ENCODE data around the gene GALNT5. TPM values are rescaled to one million over a fixed set of nuclear protein-coding genes. Genes with fewer than 3 reads are reported as not detected.

Gene GALNT5
- polyA plus RNA-seq, 4 donors = 0.36 to 0.58 (median 0.52) TPM

DNA sequence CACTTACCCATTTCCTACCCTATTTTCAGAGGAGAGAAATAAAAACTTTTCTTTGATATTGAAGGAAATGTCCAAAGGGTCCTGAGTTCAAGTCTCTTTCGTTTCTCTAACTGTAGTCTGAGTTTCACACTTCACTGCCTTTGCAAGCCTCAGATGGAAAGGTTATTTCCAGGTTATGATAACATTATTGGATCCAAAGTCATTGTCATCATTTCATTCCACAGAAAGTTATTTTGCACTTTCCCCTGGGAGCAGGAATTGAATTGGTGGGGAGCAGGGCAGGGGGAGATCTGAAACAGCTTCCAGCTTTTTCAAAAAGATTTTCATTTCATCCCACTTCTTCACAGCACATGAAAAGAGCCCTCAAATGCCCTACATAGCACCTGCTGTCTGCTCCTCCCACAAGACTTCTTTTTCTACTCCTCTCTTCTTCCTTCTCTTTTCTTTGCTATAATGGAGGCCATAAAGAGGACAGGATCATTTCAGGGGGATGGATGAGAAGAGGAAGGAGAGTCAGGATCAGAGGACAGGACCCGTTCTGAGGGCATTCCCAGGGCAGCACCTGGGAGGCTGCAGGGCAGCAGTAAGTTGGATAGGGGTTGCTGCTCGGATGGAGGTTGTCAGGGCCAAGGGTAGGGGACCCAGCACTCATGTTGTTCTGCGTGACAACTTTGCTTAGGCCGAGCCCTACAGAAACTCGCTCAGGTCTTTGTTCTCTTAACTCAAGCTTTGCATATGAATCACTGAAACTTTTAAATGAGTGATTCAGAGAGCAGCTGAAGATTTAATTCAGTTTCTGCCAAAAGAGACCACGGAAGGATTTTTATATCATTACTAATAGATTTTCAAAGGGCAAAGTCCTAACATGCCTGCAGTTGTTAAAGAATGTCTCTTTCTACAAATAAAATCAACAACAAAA lies 11.4 kb upstream of the GALNT5 start:
- DNase-seq (ENCODE audit: low read depth in 4 of 4, low spot score in 3 of 4) = no peak

DNA sequence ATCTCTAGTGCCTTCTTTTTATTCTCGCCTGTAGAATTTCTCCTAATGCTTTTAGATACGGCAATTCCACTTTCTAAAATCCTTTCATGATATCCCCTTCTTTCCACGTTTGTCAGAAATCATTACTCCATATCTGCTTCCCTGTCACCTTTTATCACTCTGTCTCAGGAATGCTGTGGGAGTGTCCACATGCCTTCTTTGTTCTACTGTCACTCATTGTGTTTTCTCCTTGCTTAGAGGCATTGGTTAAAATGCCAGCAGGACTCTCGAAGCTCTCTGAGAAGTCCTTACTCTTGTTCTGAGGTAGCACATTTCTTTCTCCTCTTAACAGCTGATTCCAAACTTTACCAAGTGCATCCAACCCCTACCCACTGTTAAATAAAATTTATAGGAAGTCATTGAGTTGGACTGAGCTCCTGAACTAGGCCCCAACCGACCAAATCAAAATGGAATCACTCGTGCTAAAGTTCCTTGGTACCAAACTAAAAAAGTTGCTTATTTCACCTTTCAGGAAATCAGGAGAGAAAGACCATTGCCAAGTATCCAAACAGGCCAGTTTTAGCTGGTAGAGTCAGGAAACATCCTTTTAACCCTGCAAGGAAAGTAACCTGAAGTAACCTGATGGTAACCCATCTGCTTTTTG lies 10.6 kb upstream of the GALNT5 start:
- DNase-seq (ENCODE audit: low read depth in 4 of 4, low spot score in 3 of 4) = no peak

DNA sequence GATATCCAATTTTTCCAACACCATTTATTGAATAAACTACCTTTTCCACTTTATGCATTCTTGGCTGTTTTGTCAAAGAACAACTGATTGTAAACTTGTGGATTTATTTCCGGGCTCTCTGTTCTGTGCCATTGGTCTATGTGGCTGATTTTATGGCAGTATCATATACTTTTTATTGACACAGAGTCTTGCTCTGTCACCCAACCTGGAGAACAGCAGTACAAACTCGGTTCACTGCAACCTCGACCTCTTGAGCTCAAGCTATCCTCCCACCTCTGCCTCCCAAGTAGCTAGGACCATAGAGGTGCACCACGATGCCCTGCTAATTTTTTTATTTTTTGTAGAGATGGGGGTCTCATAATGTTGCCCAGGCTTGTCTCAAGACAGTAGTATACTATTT lies 6.7 kb upstream of the GALNT5 start:
- DNase-seq (ENCODE audit: low read depth in 4 of 4, low spot score in 3 of 4) = no peak

DNA sequence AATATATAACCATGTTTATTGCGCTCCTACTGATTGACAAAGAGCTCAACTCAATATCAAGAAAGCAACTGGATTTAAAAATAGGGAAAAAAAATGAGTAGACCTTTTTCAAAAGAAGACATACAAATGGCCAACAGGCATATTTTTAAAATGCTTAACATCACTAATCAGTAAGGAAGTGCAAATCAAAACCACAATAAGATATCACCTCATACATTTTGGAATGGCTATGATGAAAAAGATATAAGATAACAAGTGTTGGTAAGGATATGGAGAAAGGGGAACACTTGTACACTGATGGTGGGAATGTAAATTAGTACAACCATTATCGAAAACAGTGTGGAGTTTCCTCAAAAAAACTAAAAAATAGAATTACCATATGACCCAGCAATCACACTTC lies 5.6 kb upstream of the GALNT5 start:
- no peak for DNase-seq (ENCODE audit: low read depth in 4 of 4, low spot score in 3 of 4)

DNA sequence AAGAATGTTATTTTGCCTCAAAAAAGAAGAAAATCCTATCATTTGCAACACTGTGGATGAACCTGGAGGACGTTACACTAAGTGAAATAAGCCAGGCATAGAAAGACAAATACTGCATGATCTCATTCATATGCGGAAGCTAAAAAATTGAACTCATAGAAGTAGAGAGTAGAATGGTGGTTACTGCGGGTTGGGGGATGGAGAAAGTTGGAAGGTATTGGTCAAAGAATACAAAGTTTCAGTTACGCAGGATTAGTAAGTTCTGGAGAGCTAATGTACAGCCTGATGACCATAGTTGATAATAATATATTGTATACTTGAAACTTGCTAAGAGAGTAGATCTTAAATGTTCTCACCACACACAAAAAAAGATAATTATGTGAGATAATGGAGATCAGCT lies 5.0 kb upstream of the GALNT5 start:
- DNase-seq (ENCODE audit: low read depth in 4 of 4, low spot score in 3 of 4) = no peak

DNA sequence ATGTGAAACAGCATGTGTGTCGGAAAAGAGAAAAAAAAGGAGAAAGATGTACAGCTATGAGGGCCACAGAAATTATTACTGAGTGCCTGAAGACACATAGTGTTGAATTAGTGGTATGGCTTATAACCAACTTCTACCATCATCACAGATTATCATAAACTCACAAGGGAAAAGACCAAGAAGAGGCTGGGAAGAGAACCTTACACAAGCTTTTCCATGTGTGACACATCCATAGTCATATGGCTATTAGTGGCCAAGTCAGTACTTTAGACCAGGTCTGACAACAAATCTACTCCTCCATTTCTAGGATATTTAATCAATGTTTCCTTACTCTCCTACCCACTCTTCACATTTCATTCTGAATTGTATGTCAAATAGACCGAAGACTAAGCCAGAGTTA lies 3.5 kb upstream of the GALNT5 start:
- no peak for DNase-seq (ENCODE audit: low read depth in 4 of 4, low spot score in 3 of 4)

DNA sequence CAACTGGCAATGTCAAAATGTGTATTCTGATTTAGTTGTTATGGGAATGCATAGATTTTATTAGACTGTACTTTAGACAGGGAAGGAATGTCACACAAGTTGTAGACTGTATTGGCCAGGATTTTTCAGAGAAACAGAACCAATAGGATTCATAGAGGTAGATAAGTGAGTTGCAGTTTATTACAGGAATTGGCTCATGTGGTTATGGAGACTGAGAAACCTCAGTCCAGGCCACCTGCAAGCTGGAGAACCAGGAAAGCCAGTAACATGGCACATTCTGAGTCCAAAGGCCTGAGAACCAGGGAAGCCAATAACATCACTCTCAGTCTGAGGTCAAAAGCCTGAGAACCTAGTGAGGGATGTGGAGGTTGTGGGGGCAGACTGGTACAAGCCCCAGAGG lies 1.8 kb upstream of the GALNT5 start:
- DNase-seq (ENCODE audit: low read depth in 4 of 4, low spot score in 3 of 4) = no peak

DNA sequence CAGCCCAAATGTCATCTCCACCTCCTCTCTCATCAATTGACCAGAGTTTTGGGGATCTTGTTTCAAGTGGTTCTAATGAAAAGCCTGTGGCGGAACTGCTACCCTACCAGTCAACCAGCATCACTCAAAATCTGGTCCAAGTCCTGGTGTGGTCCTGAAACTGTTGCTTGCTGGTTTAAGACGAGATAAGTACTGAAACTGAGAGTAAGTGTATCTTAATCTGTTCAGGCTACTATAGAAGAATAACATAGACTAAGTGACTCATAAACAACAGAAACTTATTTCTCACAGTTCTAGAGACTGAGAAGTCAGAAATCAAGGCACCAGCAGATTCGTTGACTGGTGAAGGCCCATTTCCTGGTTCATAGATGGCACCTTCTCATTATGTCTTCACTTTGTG lies 879 bp upstream of the GALNT5 start:
- DNase-seq (ENCODE audit: low read depth in 4 of 4, low spot score in 3 of 4) = no peak

DNA sequence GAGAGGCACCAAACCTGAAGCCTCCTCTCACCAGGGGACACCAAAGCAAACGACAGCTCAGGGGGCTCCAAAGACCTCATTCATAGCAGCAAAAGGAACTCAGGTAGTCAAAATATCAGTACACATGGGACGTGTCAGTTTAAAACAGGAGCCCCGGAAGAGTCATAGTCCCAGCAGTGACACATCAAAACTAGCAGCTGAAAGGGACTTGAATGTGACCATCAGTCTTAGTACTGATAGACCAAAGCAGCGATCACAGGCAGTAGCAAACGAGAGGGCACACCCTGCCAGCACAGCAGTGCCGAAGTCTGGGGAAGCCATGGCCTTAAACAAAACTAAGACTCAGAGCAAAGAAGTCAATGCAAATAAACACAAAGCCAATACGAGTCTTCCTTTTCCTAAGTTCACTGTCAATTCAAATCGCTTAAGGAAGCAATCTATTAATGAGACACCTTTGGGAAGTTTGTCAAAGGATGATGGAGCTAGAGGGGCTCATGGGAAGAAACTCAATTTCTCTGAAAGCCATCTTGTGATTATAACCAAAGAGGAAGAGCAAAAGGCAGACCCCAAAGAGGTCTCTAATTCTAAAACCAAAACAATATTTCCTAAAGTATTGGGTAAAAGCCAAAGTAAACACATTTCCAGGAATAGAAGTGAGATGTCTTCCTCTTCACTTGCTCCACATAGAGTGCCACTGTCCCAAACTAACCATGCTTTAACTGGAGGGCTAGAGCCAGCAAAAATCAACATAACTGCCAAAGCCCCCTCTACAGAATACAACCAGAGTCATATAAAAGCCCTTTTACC lies 1.2 kb downstream of the GALNT5 start:
- DNase-seq (ENCODE audit: low read depth in 4 of 4, low spot score in 3 of 4) = no peak

DNA sequence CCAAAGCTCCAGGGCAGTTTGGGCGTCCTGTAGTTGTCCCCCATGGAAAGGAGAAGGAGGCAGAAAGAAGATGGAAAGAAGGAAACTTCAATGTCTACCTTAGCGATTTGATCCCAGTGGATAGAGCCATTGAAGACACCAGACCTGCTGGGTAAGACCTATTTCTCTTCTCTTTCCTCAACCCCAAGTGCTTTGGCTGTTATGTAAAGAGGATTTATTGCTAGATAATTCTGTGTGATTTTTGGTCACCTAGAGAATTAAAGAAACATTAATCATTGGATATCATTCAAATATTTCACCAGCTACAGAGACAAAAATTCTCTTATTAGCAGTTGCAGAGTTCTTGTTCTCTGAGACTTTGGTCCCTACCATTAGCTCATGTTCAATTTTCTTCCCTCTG lies 1.9 kb downstream of the GALNT5 start:
- no peak for DNase-seq (ENCODE audit: low read depth in 4 of 4, low spot score in 3 of 4)

DNA sequence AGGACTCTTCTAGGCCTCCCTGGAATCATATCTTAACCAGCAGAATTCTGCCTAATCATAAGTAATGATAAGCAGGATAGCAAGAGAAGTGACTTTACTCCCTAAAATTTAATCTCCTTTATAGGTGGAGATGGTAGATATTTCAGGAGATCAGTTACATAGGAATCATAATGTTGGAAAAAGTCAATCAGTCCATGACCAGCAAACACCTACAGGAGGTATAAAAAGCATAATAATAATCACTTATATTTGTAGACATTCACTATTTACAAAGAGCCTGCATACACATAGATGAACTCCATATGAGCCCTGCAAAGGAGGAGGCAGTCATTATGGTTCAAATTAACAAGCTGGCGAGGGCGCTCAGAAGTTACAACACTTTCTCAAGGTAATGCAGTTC lies 2.5 kb downstream of the GALNT5 start:
- no peak for DNase-seq (ENCODE audit: low read depth in 4 of 4, low spot score in 3 of 4)

DNA sequence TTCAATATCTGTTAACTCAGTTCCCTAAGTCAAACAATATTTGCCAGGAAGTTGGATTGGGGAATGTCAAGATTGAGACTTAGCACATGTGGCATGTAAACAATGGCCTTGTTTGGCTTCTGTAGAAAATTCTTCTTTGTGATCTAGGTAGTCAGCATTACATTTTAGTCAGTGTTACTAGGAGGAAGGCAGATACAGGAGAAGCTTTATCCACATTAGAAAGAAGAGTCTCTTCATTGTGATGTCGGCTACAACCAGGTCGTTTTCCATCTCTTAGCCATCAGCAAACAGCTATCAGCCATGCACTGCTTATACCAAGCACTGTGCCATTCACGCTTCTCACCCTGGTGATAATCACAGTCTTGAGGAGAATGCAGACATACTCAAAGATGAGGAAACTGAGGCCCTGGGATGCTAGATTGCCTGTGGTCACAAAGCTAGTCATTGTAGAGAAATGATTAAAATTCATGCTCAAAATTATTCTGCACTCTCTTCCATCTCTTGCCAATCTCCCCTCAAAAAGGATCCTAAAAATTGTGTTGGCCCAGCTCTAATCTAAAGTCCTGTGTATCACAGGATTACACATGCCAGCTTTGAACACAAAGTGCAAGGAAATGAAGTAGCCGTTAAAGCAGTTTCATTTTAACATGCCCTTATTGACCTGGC lies 3.2 kb downstream of the GALNT5 start:
- peak in 1 of 4 donors; percentile 6 for DNase-seq (ENCODE audit: low read depth in 4 of 4, low spot score in 3 of 4)

DNA sequence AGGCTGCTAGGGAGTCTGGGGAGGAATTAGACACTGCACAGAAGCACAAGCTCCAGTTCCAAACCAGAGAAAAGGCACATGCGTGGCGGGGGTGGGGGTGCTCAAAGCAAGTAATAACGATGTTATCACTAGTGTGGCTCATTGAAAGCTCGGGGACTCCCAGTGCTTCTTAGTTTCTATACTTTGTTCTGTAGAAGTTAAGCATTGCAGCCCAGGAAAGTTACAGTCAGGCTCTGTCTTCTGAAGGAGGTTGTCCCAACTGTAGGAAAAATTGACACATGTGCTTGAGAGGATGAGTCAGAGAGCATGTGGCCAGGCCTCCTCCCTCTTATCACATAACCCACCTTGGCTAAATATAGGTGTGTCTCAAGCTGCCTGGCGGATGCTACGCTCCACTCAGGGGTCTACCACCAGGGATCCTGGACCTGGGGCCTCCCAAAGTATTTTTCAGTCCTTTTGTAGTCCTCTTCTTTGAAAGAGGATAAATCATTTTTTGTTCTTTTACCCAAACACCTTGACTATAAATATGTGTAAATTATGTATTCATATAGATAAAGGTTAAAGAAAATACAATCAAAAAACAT lies 3.8 kb downstream of the GALNT5 start:
- DNase-seq (ENCODE audit: low read depth in 4 of 4, low spot score in 3 of 4) = no peak

DNA sequence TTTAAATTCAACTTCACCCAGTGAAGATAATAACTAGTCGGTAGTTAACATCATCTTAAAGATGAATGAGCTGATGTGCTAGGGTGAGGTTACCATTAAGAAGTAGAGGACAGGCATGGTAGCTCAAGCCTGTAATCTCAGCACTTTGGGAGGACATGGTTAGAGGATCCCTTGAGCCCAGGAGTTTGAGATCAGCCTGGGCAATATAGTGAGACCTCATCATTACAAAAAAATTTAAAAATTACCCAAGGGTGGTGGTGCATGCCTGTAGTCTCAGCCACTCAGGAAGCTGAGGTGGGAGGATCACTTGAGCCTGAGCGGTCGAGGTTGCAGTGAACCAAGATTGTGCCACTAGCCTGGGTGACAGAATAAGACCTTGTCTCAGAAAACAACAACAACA lies 4.7 kb downstream of the GALNT5 start:
- DNase-seq (ENCODE audit: low read depth in 4 of 4, low spot score in 3 of 4) = no peak

DNA sequence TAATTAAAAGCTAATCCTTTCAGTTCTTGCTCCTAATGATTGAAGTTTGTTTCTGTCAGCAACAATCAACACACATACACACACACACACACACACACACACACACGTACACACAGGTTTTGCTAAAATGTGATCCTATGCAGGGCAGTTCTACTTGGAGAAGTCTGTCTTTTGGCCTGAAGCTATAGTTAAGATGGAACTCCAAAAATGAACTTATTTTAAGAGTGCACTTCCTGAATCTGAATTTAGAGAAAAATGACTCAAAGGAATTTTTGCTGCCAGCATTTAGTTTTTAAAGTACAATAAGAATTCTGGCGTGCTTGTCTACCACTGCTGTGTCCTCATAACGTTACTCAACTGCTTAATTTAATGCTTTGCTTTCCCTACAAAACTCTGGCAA lies 6.6 kb downstream of the GALNT5 start:
- no peak for DNase-seq (ENCODE audit: low read depth in 4 of 4, low spot score in 3 of 4)

DNA sequence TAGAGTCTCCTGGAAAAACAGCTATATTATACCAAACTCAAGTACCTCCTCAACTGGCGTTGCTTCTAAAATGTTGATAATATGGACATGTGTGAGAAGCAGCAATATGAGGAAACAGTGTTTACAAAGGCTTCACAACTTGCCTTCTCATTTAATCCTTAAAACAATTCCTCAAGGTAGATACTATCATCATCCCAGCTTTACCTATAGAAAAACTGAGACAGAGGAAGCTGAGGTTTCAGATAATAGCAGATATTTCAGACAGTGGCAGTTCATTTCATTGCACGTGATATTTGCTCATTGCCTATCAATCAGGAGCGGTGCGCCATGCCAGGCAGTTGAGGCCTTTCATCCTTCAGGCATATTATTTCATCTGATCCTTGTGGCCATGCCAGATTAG lies 8.3 kb downstream of the GALNT5 start:
- DNase-seq (ENCODE audit: low read depth in 4 of 4, low spot score in 3 of 4) = no peak

DNA sequence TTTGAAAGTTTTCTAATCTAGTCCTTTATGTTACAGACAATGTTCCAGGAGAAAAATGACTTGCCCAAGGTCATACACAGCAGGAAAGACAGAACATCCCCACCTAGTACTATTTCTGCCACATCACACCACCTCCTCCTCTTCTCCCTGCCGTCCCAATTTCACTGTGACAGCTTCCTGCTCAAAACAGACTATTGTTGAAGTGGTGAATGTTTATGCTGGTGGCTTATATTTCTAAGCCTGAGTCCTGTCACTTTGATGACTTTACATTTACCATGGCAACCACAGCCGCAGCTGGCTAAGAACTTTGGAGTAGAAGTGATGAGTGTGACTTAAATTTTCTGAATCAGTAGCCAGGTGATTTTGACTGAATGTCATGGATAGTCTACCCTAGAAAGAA lies 10.0 kb downstream of the GALNT5 start:
- DNase-seq (ENCODE audit: low read depth in 4 of 4, low spot score in 3 of 4) = no peak

DNA sequence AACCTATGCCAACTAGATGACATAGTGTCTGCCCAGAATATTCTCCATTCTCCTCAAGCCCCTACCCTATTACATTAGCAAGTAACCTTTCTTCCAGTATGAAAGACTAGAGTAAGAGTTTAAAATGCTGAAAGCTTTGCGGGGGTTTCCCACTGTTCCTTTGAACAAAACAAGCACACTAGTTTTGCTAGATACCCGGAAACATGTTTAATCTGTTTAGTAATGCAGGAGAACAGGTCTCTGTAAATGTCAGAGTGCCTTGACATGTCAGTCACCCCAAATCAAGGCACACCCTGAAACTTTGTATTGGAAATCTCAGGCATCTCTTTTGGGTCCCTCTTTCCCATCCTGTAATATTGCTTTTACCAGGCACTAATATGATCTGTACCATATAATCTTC lies 11.6 kb downstream of the GALNT5 start:
- DNase-seq (ENCODE audit: low read depth in 4 of 4, low spot score in 3 of 4) = no peak

DNA sequence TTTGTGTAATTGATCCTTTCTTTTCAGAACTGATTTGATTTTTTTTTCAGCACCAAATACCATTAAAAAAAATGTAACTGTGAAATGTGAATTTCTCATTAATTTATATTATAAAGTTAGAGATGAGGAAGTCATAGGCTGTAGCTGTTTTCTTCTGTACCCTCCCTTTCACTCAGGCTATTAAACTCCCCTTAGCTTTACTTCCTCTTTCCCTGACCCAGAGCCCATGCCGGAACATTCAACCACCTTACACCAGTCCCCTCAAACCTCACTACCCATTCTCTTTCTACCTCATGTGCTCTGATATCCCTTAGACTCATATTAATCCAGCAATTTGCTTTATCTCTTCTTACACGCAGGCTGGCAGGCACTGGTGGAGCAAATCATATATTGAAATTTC lies 12.4 kb downstream of the GALNT5 start:
- no peak for DNase-seq (ENCODE audit: low read depth in 4 of 4, low spot score in 3 of 4)

DNA sequence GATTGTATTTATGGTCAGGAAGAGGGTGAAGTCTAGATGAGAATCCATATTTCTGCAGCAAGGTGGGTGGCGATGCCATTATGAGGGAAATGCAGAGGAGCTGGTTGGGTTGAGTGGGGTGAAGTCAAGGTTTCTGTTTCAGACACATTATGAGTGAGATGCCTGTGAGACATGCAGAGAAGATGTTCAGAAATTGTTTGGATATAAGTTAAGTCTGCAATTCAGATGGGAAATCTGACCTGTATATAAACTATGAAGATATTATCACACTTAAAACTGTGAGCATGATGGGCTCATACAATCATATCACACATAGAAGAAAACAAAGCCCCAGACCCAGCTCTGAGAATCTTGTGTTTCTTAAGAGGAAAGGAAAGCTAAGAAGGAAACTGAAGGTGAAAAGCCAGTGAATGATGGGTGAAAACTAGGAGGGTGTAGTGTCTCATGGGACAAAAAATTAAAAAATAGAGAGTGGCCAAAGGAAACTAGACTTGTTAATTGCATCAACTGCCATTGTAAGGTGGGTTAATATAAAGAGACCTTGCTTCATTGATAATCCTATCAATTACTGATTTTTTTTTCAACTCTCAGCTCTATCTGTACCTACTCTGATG lies 14.2 kb downstream of the GALNT5 start:
- DNase-seq (ENCODE audit: low read depth in 4 of 4, low spot score in 3 of 4) = no peak
